Left colon (tissue), 2 donors: ENCODE data around the gene ZFAND6. TPM values are rescaled to one million over a fixed set of nuclear protein-coding genes. Genes with fewer than 3 reads are reported as not detected.
"Not testable (repeated sequence)": the region's sequence is repeated elsewhere in the genome, so short reads cannot be mapped to it uniquely, and the experiment has no call there.

Source experiments
- ATAC-seq: fragments of 200-7000 bp; cut with Tn5 transposase; one replicate; pipeline ENCODE4 v1.9.1; 2020; ENCODE audit warnings: mild to moderate bottlenecking, moderate library complexity
- DNase-seq, 2 donors: peaks; one replicate each; pipeline ENCODE4 v3.0.0-alpha.2; 2020
- intact Hi-C, 2 donors: fragments of 100-400 bp; cut with DNase I in 1 of 2; cut with micrococcal nuclease in 1 of 2; formaldehyde crosslinking; loops; one replicate each; pipeline versions ENCODE4 v1.11.2 to v1.14.0; 2022; cut with DNase I, micrococcal nuclease
- total RNA-seq, 2 donors: library from RNA; stranded (reverse); fragmentation: NEBNext Ultra II Directional; extraction: Animal tissue kit (Norgen Biotek cat#: 25700); gene quantifications; one replicate each; pipeline ENCODE4 v1.2.1, GENCODE V29; 2021
- donor health status: DM: no; HTN: no; CAD: no.
- donor health status: DM: yes; HTN: yes; CAD: no.

ZFAND6 gene
- total RNA-seq, 2 donors from 2014 or later: 66.7 to 87.1 TPM

GRCh38 chr15:80120636-80121035 lies 61.2 kb downstream of the ZFAND6 start:
- no peak for DNase-seq
- intact Hi-C loops: no loop called here
- no peak for ATAC-seq

- no peak for ATAC-seq
- intact Hi-C loops: no loop called here
Observed at GRCh38 chr15:80121546-80121945, 62.1 kb downstream of the ZFAND6 start.

GRCh38 chr15:80123034-80123433 lies 63.6 kb downstream of the ZFAND6 start:
- intact Hi-C loops: no loop called here
- ATAC-seq: no peak
- DNase-seq: no peak

More at GRCh38 chr15:80121546-80121945, 62.1 kb downstream of the ZFAND6 start:
- DNase-seq: no peak

GRCh38 chr15:80127253-80127652 lies 67.8 kb downstream of the ZFAND6 start:
- ATAC-seq, DNase-seq, intact Hi-C loops: not testable (repeated sequence)

- ATAC-seq: no peak
- intact Hi-C loops: no loop called here
- no peak for DNase-seq
Observed at GRCh38 chr15:80127911-80128310, 68.4 kb downstream of the ZFAND6 start.

GRCh38 chr15:80132382-80132781 lies 72.9 kb downstream of the ZFAND6 start:
- intact Hi-C loops: no loop called here
- ATAC-seq: no peak
- no peak for DNase-seq

- ATAC-seq (no peak), DNase-seq (no peak)
- intact Hi-C loops: no loop called here
Observed at GRCh38 chr15:80136854-80137253, 77.4 kb downstream of the ZFAND6 start.

- ATAC-seq (no peak), DNase-seq (no peak)
- intact Hi-C loops: no loop called here
Observed at GRCh38 chr15:80138961-80139360, 79.5 kb downstream of the ZFAND6 start.

GRCh38 chr15:80140909-80141308 lies 81.4 kb downstream of the ZFAND6 start:
- no peak for ATAC-seq
- DNase-seq: no peak
- intact Hi-C loops: no loop called here

- intact Hi-C loops: no loop called here
- DNase-seq: no peak
Observed at GRCh38 chr15:80141916-80142598, 82.6 kb downstream of the ZFAND6 start.

GRCh38 chr15:80142646-80143045 lies 83.2 kb downstream of the ZFAND6 start:
- DNase-seq (no peak), ATAC-seq (no peak)
- intact Hi-C loops: no loop called here

More at GRCh38 chr15:80141916-80142598, 82.6 kb downstream of the ZFAND6 start:
- peak; percentile 80 for ATAC-seq

- DNase-seq (no peak), ATAC-seq (no peak)
- intact Hi-C loops: loop anchor here in 1 of 2 donors (10.0 kb wide), 1 partner anchor 86 kb away; no protein-coding TSS in a partner anchor
Observed at GRCh38 chr15:80151148-80151547, 91.7 kb downstream of the ZFAND6 start.

- intact Hi-C loops: loop anchor here in 1 of 2 donors (10.0 kb wide), 1 partner anchor 87 kb away; no protein-coding TSS in a partner anchor
- DNase-seq: no peak
- ATAC-seq: no peak
Observed at GRCh38 chr15:80151576-80151975, 92.1 kb downstream of the ZFAND6 start.

- intact Hi-C loops: loop anchor here in 1 of 2 donors (10.0 kb wide), 1 partner anchor 88 kb away; no protein-coding TSS in a partner anchor
- peak; percentile 96 to 98 for DNase-seq
- ATAC-seq: peak; percentile 89
Observed at GRCh38 chr15:80152180-80152895, 92.9 kb downstream of the ZFAND6 start.

- DNase-seq: peak in 1 of 2 donors; percentile 56
- peak; percentile 79 for ATAC-seq
- intact Hi-C loops: loop anchor here in 1 of 2 donors (10.0 kb wide), 1 partner anchor 88 kb away; no protein-coding TSS in a partner anchor
Observed at GRCh38 chr15:80152896-80153876, 93.7 kb downstream of the ZFAND6 start, which contains the start of gene FAH. FAH (plus strand) TSS chr15:80152999; CDS start chr15:80153055, 56 bp downstream.

- intact Hi-C loops: loop anchor here in 1 of 2 donors (10.0 kb wide), 1 partner anchor 89 kb away; no protein-coding TSS in a partner anchor
- ATAC-seq (no peak), DNase-seq (no peak)
Observed at GRCh38 chr15:80153900-80154299, 94.4 kb downstream of the ZFAND6 start.

- DNase-seq: no peak
- intact Hi-C loops: loop anchor here in 1 of 2 donors (10.0 kb wide), 1 partner anchor 90 kb away; no protein-coding TSS in a partner anchor
Observed at GRCh38 chr15:80154336-80154735, 94.9 kb downstream of the ZFAND6 start.

GRCh38 chr15:80155001-80155377 lies 95.5 kb downstream of the ZFAND6 start:
- ATAC-seq (no peak), DNase-seq (no peak)
- intact Hi-C loops: loop anchor here in 1 of 2 donors (10.0 kb wide), 1 partner anchor 90 kb away; no protein-coding TSS in a partner anchor

More at GRCh38 chr15:80154336-80154735, 94.9 kb downstream of the ZFAND6 start:
- no peak for ATAC-seq
